GM23338 (cell line): Measurements from ENCODE around the gene EEIG2.

Source experiments
- CREB1 ChIP-seq: fragments of 250-450 bp; sonication (Bioruptor Pico); IDR thresholded peaks from 2 replicates; pipeline ENCODE4 v1.5.0; 2020; ENCODE audit warnings: low read depth, mild to moderate bottlenecking, moderate library complexity
- CTCF ChIP-seq, 2 experiments: fragments of 200-600 bp in 1 of 2; sonication (generic) in 1 of 2; conservative IDR thresholded peaks; 2 replicates each; pipeline versions ENCODE4 v1.5.1 to v1.6.1; 2016 to 2017; ENCODE audit warnings: antibody characterized with exemption in 2 of 2, low read depth in 2 of 2, mild to moderate bottlenecking in 2 of 2, moderate library complexity in 1 of 2
- ETS1 ChIP-seq: IDR thresholded peaks from 2 replicates; pipeline ENCODE4 v1.6.1; 2016; ENCODE audit warnings: antibody characterized with exemption
- EZH2 ChIP-seq: fragments of 200-600 bp; sonication (generic); IDR thresholded peaks from one replicate; pipeline ENCODE4 v1.8.0; 2017; ENCODE audit warnings: antibody characterized with exemption, mild to moderate bottlenecking, low read depth; ENCODE audit not compliant: unreplicated experiment
- EZH2phosphoT487 ChIP-seq: fragments of 200-600 bp; sonication (generic); IDR thresholded peaks from one replicate; pipeline ENCODE4 v1.8.1; 2018; ENCODE audit warnings: antibody characterized with exemption; ENCODE audit not compliant: unreplicated experiment
- JUNB ChIP-seq: IDR thresholded peaks from one replicate; pipeline ENCODE4 v1.6.1; 2016; ENCODE audit warnings: antibody characterized with exemption; ENCODE audit not compliant: unreplicated experiment
- NANOG ChIP-seq: IDR thresholded peaks from 2 replicates; pipeline ENCODE4 v1.6.1; 2016; ENCODE audit warnings: antibody characterized with exemption, borderline replicate concordance
- POLR2AphosphoS5 ChIP-seq: IDR thresholded peaks from 2 replicates; pipeline ENCODE4 v1.6.1; 2016; ENCODE audit warnings: antibody characterized with exemption, low read depth
- REST ChIP-seq: IDR thresholded peaks from one replicate; pipeline ENCODE4 v1.6.1; 2018; ENCODE audit warnings: antibody characterized with exemption; ENCODE audit not compliant: unreplicated experiment
- STAT1 ChIP-seq: IDR thresholded peaks from one replicate; pipeline ENCODE4 v1.6.1; 2016; ENCODE audit warnings: antibody characterized with exemption; ENCODE audit not compliant: unreplicated experiment
- ZNF114 ChIP-seq: fragments of 250-450 bp; sonication (Bioruptor Pico); IDR thresholded peaks from 2 replicates; pipeline ENCODE4 v1.5.0; 2020; ENCODE audit warnings: mild to moderate bottlenecking, moderate library complexity
- ZNF331 ChIP-seq: fragments of 250-450 bp; sonication (Bioruptor Pico); IDR thresholded peaks from 2 replicates; pipeline ENCODE4 v1.5.0; 2020; ENCODE audit warnings: low read depth, mild to moderate bottlenecking, moderate library complexity

GRCh38 chr1:108513044-108513415, 46.9 kb upstream of the EEIG2 start:
- TF ChIP-seq CTCF (conservative IDR thresholded peaks at IDR 0.05; ENCODE audit: low read depth in 2 of 2) (no peak), POLR2AphosphoS5 (no peak), REST (no peak), EZH2 (no peak), STAT1 (no peak), EZH2phosphoT487 (no peak), ZNF114 (no peak), CREB1 (no peak), JUNB (no peak), ZNF331 (no peak), NANOG (no peak), ETS1 (no peak)
